ENCODE measurements around the gene OR13G1.

OR13G1 gene

DNA sequence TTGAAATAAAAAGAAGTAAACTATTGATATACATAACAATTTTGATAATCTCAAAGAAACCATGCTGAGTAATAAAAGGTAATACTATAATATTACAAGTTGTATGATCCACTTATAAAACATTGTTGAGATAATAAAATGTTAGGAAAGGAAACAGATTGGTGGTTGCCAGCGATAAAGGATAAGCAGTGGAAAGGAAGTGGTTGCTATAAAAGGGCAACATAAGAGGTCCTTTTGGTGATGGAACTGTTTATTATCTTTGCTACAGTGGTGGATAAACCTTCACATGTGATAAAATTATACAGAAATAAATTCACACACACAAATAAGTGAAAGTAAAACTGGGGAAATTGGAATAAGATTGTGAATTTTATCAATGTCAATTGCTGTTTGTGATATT lies 21.8 kb upstream of the OR13G1 start:
- no peak overlapping the region for H3K4me3 ChIP-seq (replicated peaks; ENCODE audit: insufficient read depth, low read length)
- no peaks in the 10 kb centered on the region for H3K27me3 ChIP-seq (ENCODE audit: insufficient read depth, poor library complexity, severe bottlenecking)
- TF ChIP-seq GABPA (IDR thresholded peaks at IDR 0.05; ENCODE audit: low read depth) (no peak), SPI1 (IDR thresholded peaks at IDR 0.05; ENCODE audit: borderline replicate concordance, low read depth) (no peak)
- TF ChIP-seq, protein P1, sequence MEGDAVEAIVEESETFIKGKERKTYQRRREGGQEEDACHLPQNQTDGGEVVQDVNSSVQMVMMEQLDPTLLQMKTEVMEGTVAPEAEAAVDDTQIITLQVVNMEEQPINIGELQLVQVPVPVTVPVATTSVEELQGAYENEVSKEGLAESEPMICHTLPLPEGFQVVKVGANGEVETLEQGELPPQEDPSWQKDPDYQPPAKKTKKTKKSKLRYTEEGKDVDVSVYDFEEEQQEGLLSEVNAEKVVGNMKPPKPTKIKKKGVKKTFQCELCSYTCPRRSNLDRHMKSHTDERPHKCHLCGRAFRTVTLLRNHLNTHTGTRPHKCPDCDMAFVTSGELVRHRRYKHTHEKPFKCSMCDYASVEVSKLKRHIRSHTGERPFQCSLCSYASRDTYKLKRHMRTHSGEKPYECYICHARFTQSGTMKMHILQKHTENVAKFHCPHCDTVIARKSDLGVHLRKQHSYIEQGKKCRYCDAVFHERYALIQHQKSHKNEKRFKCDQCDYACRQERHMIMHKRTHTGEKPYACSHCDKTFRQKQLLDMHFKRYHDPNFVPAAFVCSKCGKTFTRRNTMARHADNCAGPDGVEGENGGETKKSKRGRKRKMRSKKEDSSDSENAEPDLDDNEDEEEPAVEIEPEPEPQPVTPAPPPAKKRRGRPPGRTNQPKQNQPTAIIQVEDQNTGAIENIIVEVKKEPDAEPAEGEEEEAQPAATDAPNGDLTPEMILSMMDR (IDR thresholded peaks at IDR 0.05; ENCODE audit: insufficient read depth, low read length) = no peak

GRCh38 chr1:247681288-247681897 lies 1.9 kb upstream of the OR13G1 start:
- no peak for TF ChIP-seq SPI1 (IDR thresholded peaks at IDR 0.05; ENCODE audit: borderline replicate concordance, low read depth)
- TF ChIP-seq, protein P1 (IDR thresholded peaks at IDR 0.05; ENCODE audit: insufficient read depth, low read length) = peak; percentile 86
- TF ChIP-seq POLR2AphosphoS5 (IDR thresholded peaks at IDR 0.05; ENCODE audit: low read depth) = no peak
- no peak for TF ChIP-seq GABPA (IDR thresholded peaks at IDR 0.05; ENCODE audit: low read depth)
- Histone ChIP-seq H3K27ac (replicated peaks) (no peak overlapping the region), H3K27me3 (ENCODE audit: insufficient read depth, poor library complexity, severe bottlenecking) (no peaks in the 10 kb centered on the region), H3K4me3 (replicated peaks; ENCODE audit: insufficient read depth, low read length) (no peak overlapping the region)
- peak; percentile 21 to 64 for DNase-seq (ENCODE audit: low read depth in 1 of 2, low spot score in 1 of 2)

More for the DNA sequence above, 21.8 kb upstream of the OR13G1 start:
- no peak overlapping the region for H3K27ac ChIP-seq (replicated peaks)
- DNase-seq (ENCODE audit: low read depth in 1 of 2, low spot score in 1 of 2) = no peak

- H3K27ac ChIP-seq (replicated peaks) = no peak overlapping the region
- no peak for TF ChIP-seq SPI1 (IDR thresholded peaks at IDR 0.05; ENCODE audit: borderline replicate concordance, low read depth)
- no peak for TF ChIP-seq GABPA (IDR thresholded peaks at IDR 0.05; ENCODE audit: low read depth)
- TF ChIP-seq POLR2AphosphoS5 (IDR thresholded peaks at IDR 0.05; ENCODE audit: low read depth) = no peak
- TF ChIP-seq REST (IDR thresholded peaks at IDR 0.05; ENCODE audit: insufficient replicate concordance, low read depth) = no peak
- TF ChIP-seq, protein P1 (IDR thresholded peaks at IDR 0.05; ENCODE audit: insufficient read depth, low read length) = no peak
- no peak for DNase-seq (ENCODE audit: low read depth in 1 of 2, low spot score in 1 of 2)
- H3K27me3 ChIP-seq (ENCODE audit: insufficient read depth, poor library complexity, severe bottlenecking) = no peaks in the 10 kb centered on the region
- no peak overlapping the region for H3K4me3 ChIP-seq (replicated peaks; ENCODE audit: insufficient read depth, low read length)
Measured at GRCh38 chr1:247680171-247680570, 632 bp upstream of the OR13G1 start.

GRCh38 chr1:247669225-247669624 lies 10.3 kb downstream of the OR13G1 start:
- Histone ChIP-seq H3K27me3 (ENCODE audit: insufficient read depth, poor library complexity, severe bottlenecking) (no peaks in the 10 kb centered on the region), H3K27ac (replicated peaks) (no peak overlapping the region), H3K4me3 (replicated peaks; ENCODE audit: insufficient read depth, low read length) (no peak overlapping the region)
- TF ChIP-seq POLR2AphosphoS5 (IDR thresholded peaks at IDR 0.05; ENCODE audit: low read depth) (no peak), SPI1 (IDR thresholded peaks at IDR 0.05; ENCODE audit: borderline replicate concordance, low read depth) (no peak), GABPA (IDR thresholded peaks at IDR 0.05; ENCODE audit: low read depth) (no peak), REST (IDR thresholded peaks at IDR 0.05; ENCODE audit: insufficient replicate concordance, low read depth) (no peak)
- TF ChIP-seq, protein P1 (IDR thresholded peaks at IDR 0.05; ENCODE audit: insufficient read depth, low read length) = no peak
- DNase-seq (ENCODE audit: low read depth in 1 of 2, low spot score in 1 of 2) = no peak

Data from HL-60 (cell line).